Diencephalon (tissue), 1 donor: ENCODE results near the gene PRDM8. TPM values are rescaled to one million over a fixed set of nuclear protein-coding genes. Genes with fewer than 3 reads are reported as not detected.

ENCODE experiments used
- total RNA-seq: library from RNA; depleted of rRNA; stranded (reverse); fragments of >200 nt; gene quantifications from one replicate; pipeline ENCODE4 v1.2.3, GENCODE V29; 2014

The PRDM8 gene
- total RNA-seq, result 5.3 TPM

GRCh38 chr4:80196922-80197573 lies at the start of gene PRDM8:
Gene PRDM8, plus strand, starts transcription at chr4:80197503. Its CDS starts 2,578 bp downstream, at chr4:80200081.

Other genes with a start within 250 kb of the PRDM8 start
- 12.7 TPM for gene ANTXR2, start 124.3 kb upstream of the PRDM8 start, total RNA-seq
- 0.69 TPM for gene FGF5, start 69.2 kb downstream of the PRDM8 start, total RNA-seq
- gene CFAP299, start 138.2 kb downstream of the PRDM8 start, total RNA-seq, result 4.2 TPM